Measurements from ENCODE around the gene PARP3.
"Not testable (repeated sequence)": the region's sequence is repeated elsewhere in the genome, so short reads cannot be mapped to it uniquely, and the experiment has no call there.

Gene PARP3

DNA sequence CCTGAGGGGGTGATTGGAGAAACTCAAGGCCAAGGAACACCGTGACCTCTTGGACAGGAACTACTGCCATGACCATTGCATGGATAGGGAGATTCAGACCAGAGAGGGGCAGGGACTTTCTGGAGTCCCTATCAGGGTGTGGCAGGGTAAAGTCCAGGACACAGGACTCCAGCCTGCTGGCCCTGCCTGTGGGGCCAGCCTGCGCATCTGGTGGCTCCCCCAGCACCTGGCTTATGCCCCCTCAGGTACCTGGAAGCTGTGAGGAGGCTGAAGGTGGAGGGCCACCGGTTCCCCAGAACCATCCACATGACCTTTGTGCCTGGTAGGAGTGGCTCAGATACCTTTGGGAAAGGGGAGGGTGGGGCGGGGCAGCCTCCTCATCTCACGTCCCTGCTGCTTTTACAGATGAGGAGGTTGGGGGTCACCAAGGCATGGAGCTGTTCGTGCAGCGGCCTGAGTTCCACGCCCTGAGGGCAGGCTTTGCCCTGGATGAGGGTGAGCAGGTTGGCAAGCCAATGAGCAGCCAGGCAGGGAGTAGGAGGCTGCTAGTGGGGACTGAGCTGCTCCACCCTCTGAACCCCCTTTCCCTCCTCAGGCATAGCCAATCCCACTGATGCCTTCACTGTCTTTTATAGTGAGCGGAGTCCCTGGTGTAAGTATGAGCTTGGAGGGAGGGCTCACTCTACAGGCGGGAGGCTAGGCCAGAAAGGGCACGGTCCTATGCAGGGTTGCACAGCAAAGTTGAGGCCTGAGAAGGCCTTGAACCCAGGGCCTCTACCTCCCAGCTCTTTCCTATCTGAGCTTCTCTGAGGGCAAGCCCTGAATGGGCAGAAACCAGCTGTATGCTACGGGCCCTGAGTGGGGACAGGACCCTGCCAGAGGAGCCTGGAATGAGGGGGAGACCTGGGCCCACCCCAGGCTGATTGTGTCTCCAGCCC is 44.1 kb downstream of the PARP3 start:
- DNase-seq (ENCODE audit: low spot score), result no peak

DNA sequence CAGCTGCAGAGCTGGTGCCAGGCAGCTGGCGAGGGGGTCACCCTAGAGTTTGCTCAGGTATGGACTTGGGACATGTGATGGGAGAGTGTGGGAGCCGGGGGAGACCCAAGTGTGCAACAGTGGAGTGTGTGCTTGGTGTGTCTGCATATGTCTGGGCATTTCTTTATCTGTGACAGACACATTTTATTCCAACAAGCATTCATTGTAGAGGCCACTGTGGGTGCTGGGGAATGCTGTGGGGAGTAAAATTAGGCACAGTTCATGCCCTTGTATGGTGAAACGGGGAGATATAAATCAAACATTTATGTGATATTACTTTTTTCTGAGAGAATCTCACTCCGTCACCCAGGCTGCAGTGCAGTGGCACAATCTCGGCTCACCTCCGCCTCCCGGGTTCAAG is 45.4 kb downstream of the PARP3 start:
- no peak for DNase-seq (ENCODE audit: low spot score)

DNA sequence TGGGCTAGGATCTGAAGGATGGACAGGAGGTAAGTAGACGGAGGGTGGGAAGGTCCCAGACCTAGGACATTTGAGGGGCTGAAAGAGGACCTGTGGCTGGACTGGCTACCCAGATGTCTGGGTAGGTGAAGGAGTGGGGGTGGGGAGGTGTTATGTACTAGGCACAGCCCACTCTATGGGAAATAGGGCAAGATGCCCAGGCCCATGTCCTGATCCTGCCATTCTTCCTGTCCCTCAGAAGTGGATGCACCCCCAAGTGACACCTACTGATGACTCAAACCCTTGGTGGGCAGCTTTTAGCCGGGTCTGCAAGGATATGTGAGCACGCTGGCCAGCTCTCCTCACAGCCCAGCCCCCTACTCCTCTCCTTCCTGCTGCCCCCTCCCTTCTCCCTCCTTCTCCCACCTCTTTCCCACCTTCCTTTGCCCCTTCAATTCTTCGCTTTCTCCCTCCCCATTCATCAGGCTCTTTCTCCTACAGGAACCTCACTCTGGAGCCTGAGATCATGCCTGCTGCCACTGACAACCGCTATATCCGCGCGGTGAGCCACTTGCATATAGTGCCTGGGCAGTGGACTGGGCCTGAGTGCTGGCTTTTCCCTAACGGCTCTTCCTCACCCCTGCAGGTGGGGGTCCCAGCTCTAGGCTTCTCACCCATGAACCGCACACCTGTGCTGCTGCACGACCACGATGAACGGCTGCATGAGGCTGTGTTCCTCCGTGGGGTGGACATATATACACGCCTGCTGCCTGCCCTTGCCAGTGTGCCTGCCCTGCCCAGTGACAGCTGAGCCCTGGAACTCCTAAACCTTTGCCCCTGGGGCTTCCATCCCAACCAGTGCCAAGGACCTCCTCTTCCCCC is 46.4 kb downstream of the PARP3 start:
- no peak for DNase-seq (ENCODE audit: low spot score)

DNA sequence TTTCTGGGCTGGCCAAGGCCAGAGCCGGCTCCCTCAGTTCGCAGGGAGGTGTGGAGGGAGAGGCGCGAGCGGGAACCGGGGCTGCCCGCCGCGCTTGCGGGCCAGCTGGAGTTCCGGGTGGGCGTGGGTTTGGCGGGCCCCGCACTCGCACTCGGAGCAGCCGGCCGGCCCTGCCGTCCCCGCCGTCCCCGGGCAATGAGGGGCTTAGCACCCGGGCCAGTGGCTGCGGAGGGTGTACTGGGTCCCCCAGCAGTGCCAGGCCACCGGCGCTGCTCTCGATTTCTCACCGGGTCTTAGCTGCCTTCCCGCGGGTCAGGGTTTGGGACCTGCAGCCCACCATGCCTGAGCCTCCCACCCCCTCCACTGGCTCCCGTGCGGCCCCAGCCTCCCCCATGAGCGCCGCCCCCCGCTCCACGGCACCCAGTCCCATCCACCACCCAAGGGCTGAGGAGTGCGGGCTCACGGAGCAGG is 48.4 kb downstream of the PARP3 start:
- DNase-seq (ENCODE audit: low spot score), result not testable (repeated sequence)

DNA sequence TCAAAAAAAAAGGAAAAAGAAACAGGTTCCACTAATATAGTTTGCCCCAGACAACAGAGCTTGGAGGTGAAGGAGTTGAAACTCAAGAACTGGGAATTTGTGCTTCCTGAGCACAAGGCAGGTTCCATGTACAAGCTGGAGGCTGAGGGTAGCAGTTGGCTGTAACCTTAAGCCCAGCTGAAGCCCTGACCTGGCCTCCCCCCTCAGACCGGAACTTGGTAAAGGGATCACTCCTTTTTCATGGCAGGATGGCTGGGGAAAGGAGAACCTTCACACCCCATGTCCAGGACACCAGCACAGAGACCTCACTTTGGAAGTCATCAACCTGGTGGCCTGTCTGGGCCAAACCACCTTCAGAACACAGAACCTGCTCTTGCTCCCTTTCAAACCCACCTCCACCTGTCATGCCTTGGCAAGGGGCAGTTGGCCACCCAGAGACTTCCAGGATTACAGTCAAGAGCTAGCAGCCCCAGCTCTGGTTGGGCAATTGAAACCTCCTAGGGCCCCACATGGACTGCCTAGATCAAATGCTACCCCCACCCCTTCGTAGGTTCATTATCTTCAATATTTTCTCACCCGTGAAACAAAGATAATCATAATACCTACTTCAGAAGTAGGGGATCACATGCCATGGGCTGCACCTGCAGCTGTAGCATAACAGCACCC is 50.0 kb downstream of the PARP3 start:
- DNase-seq (ENCODE audit: low spot score), result no peak

DNA sequence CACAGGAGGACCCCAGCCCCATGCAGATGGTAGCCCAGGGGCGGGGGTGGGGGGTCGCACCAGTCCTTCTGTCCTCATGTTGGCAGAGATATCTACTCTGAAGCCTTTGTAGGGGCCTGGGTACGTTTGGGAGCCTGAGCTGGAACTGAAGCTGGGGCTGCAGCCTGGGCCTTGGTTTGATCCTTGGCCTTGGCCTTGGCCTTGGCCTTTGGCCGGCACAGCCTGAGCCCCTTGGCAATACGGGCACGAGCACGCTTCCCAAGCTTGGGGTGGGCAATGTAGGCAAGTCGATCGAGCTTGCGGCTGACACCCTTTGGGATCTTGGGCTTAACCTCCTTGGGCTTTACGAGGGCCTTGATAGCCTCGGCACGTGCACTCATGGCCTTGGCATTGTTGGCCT is 51.5 kb downstream of the PARP3 start:
- DNase-seq (ENCODE audit: low spot score), result not testable (repeated sequence)

GRCh38 chr3:51994530-51994929 is 52.4 kb downstream of the PARP3 start:
- DNase-seq (ENCODE audit: low spot score), result no peak

DNA sequence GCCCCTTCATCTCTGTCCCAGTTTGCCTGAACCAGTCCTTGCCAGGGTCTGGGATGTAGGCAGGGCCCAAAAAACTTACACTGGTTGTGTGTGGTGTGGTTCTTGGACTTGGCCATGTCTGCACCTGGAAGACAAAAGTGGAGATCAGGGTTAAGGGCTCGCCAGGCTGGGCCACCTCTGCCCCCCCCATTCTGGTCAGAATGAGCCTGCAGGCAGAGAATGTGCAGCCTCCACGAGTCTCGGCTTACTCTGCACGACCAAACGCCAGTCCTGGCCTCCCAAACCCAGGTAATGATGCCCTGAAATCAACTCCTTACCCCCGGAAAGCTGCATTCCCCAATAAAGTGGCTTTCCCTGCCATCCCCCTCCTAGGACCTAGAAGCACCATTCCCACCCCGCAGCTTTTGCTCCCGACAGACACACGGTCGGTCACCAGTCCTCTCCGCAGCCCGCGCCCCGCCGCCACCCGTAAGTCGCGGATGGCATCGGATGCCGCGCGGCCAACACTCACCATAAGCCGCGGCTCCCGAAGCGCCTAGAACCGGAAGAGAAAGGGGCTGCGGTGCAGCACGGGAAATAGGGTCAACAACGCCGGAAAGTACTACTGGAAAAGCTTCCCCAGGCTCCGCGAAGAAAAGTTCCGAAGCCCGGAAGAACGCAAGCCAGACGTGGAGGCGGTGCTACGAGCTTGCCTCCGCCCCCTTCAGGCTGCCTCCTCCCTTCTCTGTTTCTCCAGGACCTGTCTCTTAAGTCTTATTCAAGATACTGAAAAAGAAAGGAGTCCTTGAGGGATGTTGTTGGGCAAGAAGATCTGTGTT is 53.4 kb downstream of the PARP3 start, which contains the start of gene RPL29:
Gene RPL29 (minus strand): TSS at position 550 of the 818 bp plus-strand sequence. CDS start 434 bp downstream, at position 116.
- DNase-seq (ENCODE audit: low spot score), result peak; percentile 90

- DNase-seq (ENCODE audit: low spot score), result no peak
Measured at GRCh38 chr3:51997172-51997571, 55.0 kb downstream of the PARP3 start.

DNA sequence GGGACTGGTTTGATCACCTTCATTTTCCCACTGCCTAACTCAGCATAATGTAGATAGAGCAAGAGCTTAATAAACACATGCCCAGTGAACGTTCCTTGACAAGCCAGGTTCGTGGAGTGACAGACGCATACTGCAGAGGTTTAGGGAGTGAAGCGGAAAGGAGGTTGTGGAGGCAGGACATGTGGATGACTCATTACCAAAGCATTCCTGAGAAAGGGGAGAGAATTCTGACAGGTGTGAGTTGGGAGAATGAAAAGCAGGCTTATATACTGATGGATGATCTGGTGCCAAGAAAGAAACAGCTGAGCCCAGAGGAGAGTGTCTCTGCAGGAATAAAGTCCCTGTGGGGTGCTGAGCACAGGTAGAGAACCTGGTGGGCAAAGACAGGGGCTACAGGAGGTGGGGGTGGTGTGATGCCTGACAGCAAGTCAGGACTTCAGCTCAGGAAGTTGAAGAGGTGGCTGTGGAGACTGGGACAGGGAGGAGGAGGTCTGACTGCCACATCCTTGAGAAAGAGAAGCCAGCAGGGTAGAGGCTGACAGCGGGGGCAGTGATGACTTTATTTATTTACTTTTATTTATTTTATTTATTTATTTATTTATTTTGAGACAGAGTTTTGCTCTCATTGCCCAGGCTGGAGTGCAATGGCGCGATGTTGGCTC is 55.9 kb downstream of the PARP3 start:
- DNase-seq (ENCODE audit: low spot score), result no peak

Data from iPS-NIHi11 (cell line).